Activated CD8-positive, alpha-beta T cell treated with anti-CD3 and anti-CD28 coated beads for 36 hours (primary cell): ENCODE data around the gene COG7. TPM values are rescaled to one million over a fixed set of nuclear protein-coding genes. Genes with fewer than 3 reads are reported as not detected.
A peak's percentile ranks its signal among the peaks of the same experiment; 100 is the strongest.
"Not testable (repeated sequence)": the region's sequence is repeated elsewhere in the genome, so short reads cannot be mapped to it uniquely, and the experiment has no call there.

Experiments used
- ATAC-seq: fragments of 200-7000 bp; cut with Tn5 transposase; one replicate; pipeline ENCODE4 v1.10.0; 2021; ENCODE audit warnings: mild to moderate bottlenecking, moderate library complexity
- CTCF ChIA-PET: fragments of 350-600 bp; sonication (Branson Sonifier 250); formaldehyde crosslinking; loops from one replicate; lab custom pipeline; 2021; ENCODE audit warnings: antibody characterized with exemption; lab: Charles Lee
- POLR2A ChIA-PET: fragments of 350-600 bp; sonication (Branson Sonifier 250); formaldehyde crosslinking; loops from one replicate; lab custom pipeline; 2021; ENCODE audit warnings: antibody characterized with exemption; lab: Charles Lee
- DNase-seq: peaks from one replicate; pipeline ENCODE4 v3.0.0-alpha.2; 2020
- H3K27ac Mint-ChIP-seq: one replicate; pipeline ENCODE4 v1.8.0; 2021; ENCODE audit warnings: mild to moderate bottlenecking, mixed read lengths
- H3K27me3 Mint-ChIP-seq: one replicate; pipeline ENCODE4 v1.8.0; 2021; ENCODE audit warnings: mixed read lengths
- H3K36me3 Mint-ChIP-seq: one replicate; pipeline ENCODE4 v1.8.0; 2021; ENCODE audit warnings: low read depth, mixed read lengths
- H3K4me1 Mint-ChIP-seq: one replicate; pipeline ENCODE4 v1.8.0; 2021; ENCODE audit warnings: low read depth, mixed read lengths
- H3K4me3 Mint-ChIP-seq: one replicate; pipeline ENCODE4 v1.8.0; 2021; ENCODE audit warnings: mild to moderate bottlenecking, moderate library complexity, mixed read lengths
- H3K9me3 Mint-ChIP-seq: one replicate; pipeline ENCODE4 v1.8.0; 2021; ENCODE audit warnings: mixed read lengths
- CTCF ChIP-seq: fragments of 200-600 bp; IDR thresholded peaks from one replicate; pipeline ENCODE4 v1.8.0; 2022; ENCODE audit warnings: antibody characterized with exemption, mild to moderate bottlenecking
- intact Hi-C: fragments of 100-400 bp; cut with micrococcal nuclease; formaldehyde crosslinking; loops from one replicate; pipeline ENCODE4 v1.10.0; 2022
- total RNA-seq, 2 experiments: library from RNA; stranded (reverse); gene quantifications; one replicate each; pipeline ENCODE4 v1.2.3, GENCODE V29; 2021

COG7 gene
- total RNA-seq, 2 experiments from 2014 or later: 16.4 to 16.7 TPM

GRCh38 chr16:23484510-23485256 is 31.7 kb upstream of the COG7 start:
- TF ChIP-seq CTCF: no peak
- DNase-seq: no peak
- ChIA-PET CTCF (interaction anchor here (0.8 to 0.9 kb wide), 2 partner anchors 10 to 19 kb away, joined by 3 to 4 read pairs; no protein-coding TSS in a partner anchor), POLR2A (interaction anchor here (0.7 to 1.1 kb wide), 2 partner anchors 8 to 137 kb away, joined by 3 read pairs; no protein-coding TSS in a partner anchor)
- peaks cover 48% of the 10 kb centered on the region for H3K36me3 Mint-ChIP-seq
- H3K4me3 Mint-ChIP-seq: no peak overlapping the region
- H3K4me1 Mint-ChIP-seq: peaks cover 3% of the 10 kb centered on the region
- H3K27ac Mint-ChIP-seq: no peak overlapping the region
- no peak for ATAC-seq
- H3K27me3 Mint-ChIP-seq: no peaks in the 10 kb centered on the region
- no peaks in the 10 kb centered on the region for H3K9me3 Mint-ChIP-seq
- intact Hi-C loops: no loop called here

DNA sequence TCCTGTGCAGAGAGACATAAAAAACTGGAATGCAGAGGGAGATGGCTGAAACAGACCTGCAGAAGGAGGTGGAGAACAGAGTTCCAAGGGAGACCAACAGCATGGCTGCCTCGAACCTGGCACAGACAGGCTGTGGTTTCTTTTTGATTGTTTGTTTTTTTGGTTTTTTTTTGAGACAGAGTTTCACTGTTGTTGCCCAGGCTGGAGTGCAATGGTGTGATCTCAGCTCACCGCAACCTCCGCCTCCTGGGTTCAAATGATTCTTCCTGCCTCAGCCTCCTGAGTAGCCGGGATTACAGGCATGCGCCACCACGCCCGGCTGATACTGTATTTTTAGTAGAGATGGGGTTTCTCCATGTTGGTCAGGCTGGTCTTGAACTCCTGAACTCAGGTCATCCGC is 30.5 kb upstream of the COG7 start:
- H3K27ac Mint-ChIP-seq: peak overlapping the region; percentile 47
- H3K4me3 Mint-ChIP-seq, H3K4me1 Mint-ChIP-seq, CTCF ChIA-PET, H3K9me3 Mint-ChIP-seq, H3K27me3 Mint-ChIP-seq, ATAC-seq, POLR2A ChIA-PET, intact Hi-C loops: not testable (repeated sequence)
- DNase-seq: peak; percentile 19
- H3K36me3 Mint-ChIP-seq: peaks cover 56% of the 10 kb centered on the region

GRCh38 chr16:23482778-23483177 is 29.8 kb upstream of the COG7 start:
- peak; percentile 88 for ATAC-seq

GRCh38 chr16:23480257-23480656 is 27.3 kb upstream of the COG7 start:
- Mint-ChIP-seq H3K4me1 (peaks cover 3% of the 10 kb centered on the region), H3K9me3 (no peaks in the 10 kb centered on the region), H3K27me3 (no peaks in the 10 kb centered on the region), H3K4me3 (no peak overlapping the region), H3K27ac (no peak overlapping the region), H3K36me3 (peaks cover 47% of the 10 kb centered on the region)
- intact Hi-C loops: no loop called here
- DNase-seq (no peak), ATAC-seq (no peak)
- POLR2A ChIA-PET: interaction anchor here (1.5 kb wide), 1 partner anchor 8 kb away, joined by 4 read pairs; no protein-coding TSS in a partner anchor
- no peak for TF ChIP-seq CTCF
- CTCF ChIA-PET: interaction anchor here (1.6 kb wide), 1 partner anchor 44 kb away, joined by 5 read pairs; no protein-coding TSS in a partner anchor

More at GRCh38 chr16:23482778-23483177, 29.8 kb upstream of the COG7 start:
- intact Hi-C loops: no loop called here
- Mint-ChIP-seq H3K4me3 (peak overlapping the region; percentile 13), H3K27me3 (no peaks in the 10 kb centered on the region), H3K36me3 (peaks cover 56% of the 10 kb centered on the region), H3K27ac (peak overlapping the region; percentile 47), H3K4me1 (peaks cover 3% of the 10 kb centered on the region), H3K9me3 (no peaks in the 10 kb centered on the region)
- DNase-seq: peak; percentile 67
- CTCF ChIA-PET: no interaction called here
- TF ChIP-seq CTCF: no peak
- POLR2A ChIA-PET: interaction anchor here (0.6 to 0.9 kb wide), 2 partner anchors 13 to 1598 kb away, joined by 3 read pairs; no protein-coding TSS in a partner anchor

DNA sequence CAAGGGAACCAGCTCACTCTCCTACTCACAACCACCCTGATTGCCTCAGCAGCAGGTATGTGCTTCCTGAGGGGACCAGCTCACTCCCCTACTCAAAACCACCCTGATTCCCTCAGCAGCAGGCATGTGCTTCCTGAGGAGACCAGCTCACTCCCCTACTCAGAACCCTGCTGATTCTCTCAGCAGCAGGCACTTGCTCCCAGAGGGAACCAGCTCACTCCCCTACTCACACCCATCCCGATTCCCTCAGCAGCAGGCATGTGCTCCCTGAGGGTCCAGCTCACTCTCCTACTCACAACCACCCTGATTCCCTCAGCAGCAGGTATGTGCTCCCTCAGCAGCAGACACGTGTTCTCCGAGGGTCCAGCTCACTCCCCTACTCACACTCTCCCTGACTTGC is 26.1 kb upstream of the COG7 start:
- TF ChIP-seq CTCF: no peak
- no peaks in the 10 kb centered on the region for H3K9me3 Mint-ChIP-seq
- DNase-seq (no peak), ATAC-seq (no peak)
- POLR2A ChIA-PET: interaction anchor here (1.1 to 1.5 kb wide), 2 partner anchors 9 to 76 kb away, joined by 3 to 4 read pairs; no protein-coding TSS in a partner anchor
- H3K36me3 Mint-ChIP-seq: peaks cover 48% of the 10 kb centered on the region
- intact Hi-C loops: no loop called here
- no peak overlapping the region for H3K4me3 Mint-ChIP-seq
- no peak overlapping the region for H3K27ac Mint-ChIP-seq
- no peaks in the 10 kb centered on the region for H3K27me3 Mint-ChIP-seq
- H3K4me1 Mint-ChIP-seq: peaks cover 3% of the 10 kb centered on the region
- CTCF ChIA-PET: interaction anchor here (1.6 kb wide), 1 partner anchor 43 kb away, joined by 5 read pairs; no protein-coding TSS in a partner anchor
